Heart left ventricle (tissue), 13 donors: ENCODE results near the gene C8A.

Experiments used
- POLR2A ChIP-seq, 2 donors: fragments of 450-650 bp; IDR thresholded peaks; one replicate each; pipeline ENCODE4 v1.6.1; 2017; ENCODE audit warnings: antibody characterized with exemption in 2 of 2, mild to moderate bottlenecking in 2 of 2, moderate library complexity in 2 of 2
- TF ChIP-seq, protein P1 (sequence below), 12 donors: fragments of 200-600 bp; sonication (generic) in 4 of 12; IDR thresholded peaks; one replicate each; pipeline versions ENCODE4 v1.5.0 to v1.8.0; 2018 to 2022; ENCODE audit warnings: antibody characterized with exemption in 12 of 12, mild to moderate bottlenecking in 5 of 12
- donor health status: ischemic (EF 13 %, LVEDD 7.1; RV severe dilation, severe dysfunction).
- donor health status: DM: no; HTN: yes; CAD: no.
- donor health status: DM: no; HTN: no; CAD: no.
- donor health status: ischemic (EF 25% LVEDD 6.9; RV normal size, moderate dysfunction).
- donor health status: ischemic (EF 25% LVEDD 5.7; RV mildly dilated, moderate dysfunction).
- donor health status: ischemic (EF 35%, LVEDD 5.7; RV mildly dilated, moderate dysfunction).
- donor health status: nonischemic (EF 11% LVEDD 7.7; RV severe dilation, severe dysfunction).
- donor health status: DM: yes; HTN: yes; CAD: no.
- donor health status: PGD.
- donor health status: ischemic (EF 29% LVEDD 5.4; RV normal size, mild dysfunction).
- donor health status: nonischemic (EF 23%, LVEDD 6.1; RV moderate dilation, normal function).

DNA sequence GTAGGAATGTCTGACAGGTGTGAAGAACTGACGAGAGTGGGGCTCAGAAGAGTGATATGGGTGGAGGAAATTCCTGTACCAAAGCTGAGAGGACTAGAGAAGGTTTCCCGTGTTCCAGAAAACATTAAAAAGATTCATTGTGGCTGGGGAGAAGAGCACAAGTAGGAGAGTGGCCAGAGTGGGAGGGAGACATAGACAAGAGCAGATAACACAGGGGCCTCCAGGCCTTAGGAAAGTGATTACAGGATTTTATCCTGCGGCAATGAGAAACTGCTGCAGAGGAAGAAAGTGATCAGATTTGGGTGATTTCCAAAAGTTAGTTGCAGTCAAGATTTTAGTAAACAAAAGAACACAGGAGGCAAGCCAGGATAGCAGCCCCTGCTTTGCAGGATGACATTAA, 103.3 kb downstream of the C8A start:
- no peak for TF ChIP-seq POLR2A (IDR thresholded peaks at IDR 0.05)
- TF ChIP-seq, protein P1, sequence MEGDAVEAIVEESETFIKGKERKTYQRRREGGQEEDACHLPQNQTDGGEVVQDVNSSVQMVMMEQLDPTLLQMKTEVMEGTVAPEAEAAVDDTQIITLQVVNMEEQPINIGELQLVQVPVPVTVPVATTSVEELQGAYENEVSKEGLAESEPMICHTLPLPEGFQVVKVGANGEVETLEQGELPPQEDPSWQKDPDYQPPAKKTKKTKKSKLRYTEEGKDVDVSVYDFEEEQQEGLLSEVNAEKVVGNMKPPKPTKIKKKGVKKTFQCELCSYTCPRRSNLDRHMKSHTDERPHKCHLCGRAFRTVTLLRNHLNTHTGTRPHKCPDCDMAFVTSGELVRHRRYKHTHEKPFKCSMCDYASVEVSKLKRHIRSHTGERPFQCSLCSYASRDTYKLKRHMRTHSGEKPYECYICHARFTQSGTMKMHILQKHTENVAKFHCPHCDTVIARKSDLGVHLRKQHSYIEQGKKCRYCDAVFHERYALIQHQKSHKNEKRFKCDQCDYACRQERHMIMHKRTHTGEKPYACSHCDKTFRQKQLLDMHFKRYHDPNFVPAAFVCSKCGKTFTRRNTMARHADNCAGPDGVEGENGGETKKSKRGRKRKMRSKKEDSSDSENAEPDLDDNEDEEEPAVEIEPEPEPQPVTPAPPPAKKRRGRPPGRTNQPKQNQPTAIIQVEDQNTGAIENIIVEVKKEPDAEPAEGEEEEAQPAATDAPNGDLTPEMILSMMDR (IDR thresholded peaks at IDR 0.05), result no peak
